Vagina (tissue), 2 donors: ENCODE results near the gene FAAH. TPM values are rescaled to one million over a fixed set of nuclear protein-coding genes. Genes with fewer than 3 reads are reported as not detected.

Experiments
- DNase-seq, 2 donors: peaks; one replicate each; pipeline ENCODE4 v3.0.0-alpha.2; 2017; ENCODE audit errors: extremely low spot score in 2 of 2
- H3K27ac ChIP-seq: fragments of 200-600 bp; sonication (generic); one replicate; pipeline ENCODE4 v1.5.1; 2019
- H3K27me3 ChIP-seq: fragments of 200-600 bp; sonication (generic); one replicate; pipeline ENCODE4 v1.5.1; 2019
- H3K36me3 ChIP-seq, 2 donors: fragments of 200-600 bp; sonication (generic); one replicate each; pipeline ENCODE4 v1.5.1; 2017 to 2019
- H3K4me1 ChIP-seq: fragments of 200-600 bp; sonication (generic); one replicate; pipeline ENCODE4 v1.5.1; 2019
- H3K4me3 ChIP-seq, 2 donors: fragments of 200-600 bp; sonication (generic); 1 replicate in 1 of 2; 2 replicates in 1 of 2; pipeline ENCODE4 v1.5.1; 2016 to 2019
- H3K9me3 ChIP-seq: fragments of 200-600 bp; sonication (generic); one replicate; pipeline ENCODE4 v1.5.1; 2019
- CTCF ChIP-seq, 3 experiments: fragments of 450-650 bp in 2 of 3; fragments of 200-600 bp in 1 of 3; sonication (generic) in 1 of 3; IDR thresholded peaks; one replicate each; pipeline ENCODE4 v1.5.1; 2017 to 2019; ENCODE audit warnings: antibody characterized with exemption in 3 of 3, mild to moderate bottlenecking in 2 of 3, moderate library complexity in 2 of 3
- POLR2A ChIP-seq, 2 donors: fragments of 450-650 bp; IDR thresholded peaks; one replicate each; pipeline ENCODE4 v1.6.1; 2017; ENCODE audit warnings: antibody characterized with exemption in 2 of 2, mild to moderate bottlenecking in 2 of 2, moderate library complexity in 2 of 2
- POLR2AphosphoS5 ChIP-seq, 2 donors: sonication (generic); formaldehyde crosslinking; IDR thresholded peaks; one replicate each; pipeline ENCODE4 v1.9.0; 2017; ENCODE audit warnings: antibody characterized with exemption in 2 of 2, mild to moderate bottlenecking in 2 of 2, low read depth in 1 of 2; ENCODE audit not compliant: insufficient read depth in 1 of 2
- intact Hi-C: fragments of 100-400 bp; cut with DNase I; formaldehyde crosslinking; loops from one replicate; pipeline ENCODE4 v1.15.1; 2023
- total RNA-seq: library from RNA; depleted of rRNA; stranded (reverse); fragments of >200 nt; gene quantifications from one replicate; pipeline ENCODE4 v1.2.3, GENCODE V29; 2016

FAAH gene
- total RNA-seq, 1 donor from 2014 or later, result 38.1 TPM

- Histone ChIP-seq H3K36me3 (peaks cover 0 to 32% of the 10 kb centered on the region in 2 donors), H3K27ac (no peak overlapping the region), H3K27me3 (no peaks in the 10 kb centered on the region), H3K4me1 (no peaks in the 10 kb centered on the region), H3K4me3 (no peak overlapping the region), H3K9me3 (no peaks in the 10 kb centered on the region)
- no peak for DNase-seq
- no peak for TF ChIP-seq CTCF (IDR thresholded peaks at IDR 0.05)
- no peak for TF ChIP-seq POLR2A (IDR thresholded peaks at IDR 0.05)
- TF ChIP-seq POLR2AphosphoS5 (IDR thresholded peaks at IDR 0.05; ENCODE audit: insufficient read depth in 1 of 2, low read depth in 1 of 2), result no peak
- intact Hi-C loops, result no loop called here
These were observed 25.3 kb upstream of the FAAH start for GRCh38 chr1:46368791-46369190.

DNA sequence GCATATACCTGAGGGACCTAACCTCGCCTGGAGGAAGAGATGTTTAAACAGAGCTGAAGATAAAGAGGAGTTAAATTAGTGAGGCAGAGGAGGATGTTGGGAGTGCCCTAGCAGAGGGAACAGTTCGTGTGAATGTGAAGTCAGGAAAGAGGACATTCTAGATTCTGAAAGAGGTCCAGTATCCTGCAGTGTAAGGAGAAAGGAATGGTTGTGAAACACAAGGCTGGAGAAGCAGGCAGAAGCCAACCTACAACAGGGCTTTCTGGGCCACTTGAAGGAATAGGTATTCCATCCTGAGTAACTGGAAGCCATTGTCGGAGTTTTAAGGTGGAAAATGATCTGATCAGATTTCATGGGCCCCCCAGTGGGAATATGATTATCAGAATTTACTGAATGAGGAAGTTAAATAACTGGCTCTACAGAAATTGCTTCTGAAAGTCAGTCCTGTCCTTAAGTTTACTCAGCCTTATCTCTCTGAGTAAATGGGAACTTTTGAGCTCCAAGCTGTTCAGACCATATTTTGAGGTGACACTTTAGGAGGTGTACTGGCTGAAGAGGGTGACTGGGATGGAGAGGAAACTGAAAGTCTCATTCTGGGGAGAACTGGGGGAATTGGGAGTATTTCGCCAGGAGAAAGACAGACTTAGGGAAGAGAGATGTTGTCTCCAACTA is 24.4 kb upstream of the FAAH start:
- Histone ChIP-seq H3K36me3 (peaks cover 0 to 24% of the 10 kb centered on the region in 2 donors), H3K4me1 (no peaks in the 10 kb centered on the region), H3K27ac (no peak overlapping the region), H3K27me3 (no peaks in the 10 kb centered on the region), H3K4me3 (no peak overlapping the region), H3K9me3 (no peaks in the 10 kb centered on the region)
- TF ChIP-seq POLR2A (IDR thresholded peaks at IDR 0.05) (no peak), POLR2AphosphoS5 (IDR thresholded peaks at IDR 0.05; ENCODE audit: insufficient read depth in 1 of 2, low read depth in 1 of 2) (no peak), CTCF (IDR thresholded peaks at IDR 0.05) (no peak)
- DNase-seq, result no peak
- intact Hi-C loops, result no loop called here

DNA sequence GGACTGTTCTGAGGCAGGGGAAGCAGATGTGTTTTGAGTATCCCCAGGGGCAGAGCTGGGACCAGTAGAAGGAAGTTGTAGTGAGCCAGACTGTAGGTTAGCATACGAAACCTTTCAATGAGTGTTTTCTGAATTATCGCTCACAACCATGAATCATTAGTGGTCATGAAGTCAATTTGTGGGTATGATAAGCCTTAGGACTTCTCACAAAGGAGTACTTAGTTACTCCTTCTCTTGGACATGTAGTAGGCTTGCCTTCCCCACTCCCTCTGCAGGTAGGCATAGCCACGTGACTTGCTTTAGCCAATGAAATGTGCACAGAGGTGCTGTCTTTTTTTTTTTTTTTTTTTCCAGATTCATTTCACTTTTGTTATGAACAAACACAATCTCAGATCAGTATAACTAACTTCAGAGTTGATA is 23.9 kb upstream of the FAAH start:
- no peak for TF ChIP-seq CTCF (IDR thresholded peaks at IDR 0.05)
- no peak for TF ChIP-seq POLR2AphosphoS5 (IDR thresholded peaks at IDR 0.05; ENCODE audit: insufficient read depth in 1 of 2, low read depth in 1 of 2)
- TF ChIP-seq POLR2A (IDR thresholded peaks at IDR 0.05), result no peak
- no peaks in the 10 kb centered on the region for H3K27me3 ChIP-seq
- no peak overlapping the region for H3K27ac ChIP-seq
- H3K4me3 ChIP-seq, result no peak overlapping the region
- no peaks in the 10 kb centered on the region for H3K4me1 ChIP-seq
- DNase-seq, result no peak
- intact Hi-C loops, result no loop called here
- no peaks in the 10 kb centered on the region for H3K9me3 ChIP-seq
- peaks cover 0 to 18% of the 10 kb centered on the region in 2 donors for H3K36me3 ChIP-seq

- intact Hi-C loops, result no loop called here
- Histone ChIP-seq H3K27ac (no peak overlapping the region), H3K4me1 (no peaks in the 10 kb centered on the region), H3K36me3 (peaks cover 0 to 15% of the 10 kb centered on the region in 2 donors), H3K9me3 (no peaks in the 10 kb centered on the region), H3K4me3 (no peak overlapping the region), H3K27me3 (no peaks in the 10 kb centered on the region)
- TF ChIP-seq CTCF (IDR thresholded peaks at IDR 0.05) (no peak), POLR2AphosphoS5 (IDR thresholded peaks at IDR 0.05; ENCODE audit: insufficient read depth in 1 of 2, low read depth in 1 of 2) (no peak), POLR2A (IDR thresholded peaks at IDR 0.05) (no peak)
- no peak for DNase-seq
These were observed 21.7 kb upstream of the FAAH start for GRCh38 chr1:46372431-46372830.

DNA sequence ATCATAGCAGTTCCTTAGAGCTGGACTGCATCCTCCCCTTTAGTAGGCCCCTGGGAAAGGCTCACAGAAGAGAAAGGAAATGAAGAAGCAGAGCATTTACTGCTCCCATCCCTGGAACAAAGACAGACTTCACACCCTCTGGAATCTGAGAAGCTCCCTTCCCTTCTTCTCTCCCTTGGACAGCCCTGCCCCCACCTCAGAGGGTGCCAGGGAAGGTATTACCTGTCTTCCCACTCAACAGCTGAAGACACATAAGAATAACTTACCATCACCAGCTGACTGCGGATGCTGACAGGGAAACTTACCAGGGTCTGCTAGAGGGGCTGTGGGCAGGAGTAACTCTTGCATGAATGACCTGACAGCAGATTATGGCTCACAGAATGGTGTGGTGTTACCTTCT is 14.1 kb upstream of the FAAH start:
- Histone ChIP-seq H3K27ac (no peak overlapping the region), H3K9me3 (no peaks in the 10 kb centered on the region), H3K4me3 (no peak overlapping the region), H3K36me3 (no peaks in the 10 kb centered on the region), H3K4me1 (no peaks in the 10 kb centered on the region), H3K27me3 (no peaks in the 10 kb centered on the region)
- DNase-seq, result no peak
- TF ChIP-seq POLR2AphosphoS5 (IDR thresholded peaks at IDR 0.05; ENCODE audit: insufficient read depth in 1 of 2, low read depth in 1 of 2) (no peak), CTCF (IDR thresholded peaks at IDR 0.05) (no peak)
- intact Hi-C loops, result no loop called here
